ENCODE data around the gene MYOM1. TPM values are rescaled to one million over a fixed set of nuclear protein-coding genes. Genes with fewer than 3 reads are reported as not detected.

Gene MYOM1
- total RNA-seq, 1 donor from 2014 or later = 0.57 TPM

- H3K9ac ChIP-seq (ENCODE audit: low read length) = no peak overlapping the region
- FAIRE-seq (no peak), DNase-seq (ENCODE audit: low read depth) (no peak)
- H3K4me1 ChIP-seq (ENCODE audit: insufficient read depth, low read length) = no peaks in the 10 kb centered on the region
- no peaks in the 10 kb centered on the region for H3K27me3 ChIP-seq (ENCODE audit: insufficient read depth, low read length)
- no peaks in the 10 kb centered on the region for H3K79me2 ChIP-seq (ENCODE audit: insufficient read depth, low read length)
- H3K4me2 ChIP-seq (ENCODE audit: low read length) = no peak overlapping the region
- Mint-ChIP-seq H3K27me3 (ENCODE audit: low read depth, unreplicated experiment) (peaks cover 2% of the 10 kb centered on the region), H3K4me1 (ENCODE audit: low read depth, unreplicated experiment) (no peaks in the 10 kb centered on the region), H3K9me3 (ENCODE audit: unreplicated experiment) (peaks cover 3% of the 10 kb centered on the region), H3K27ac (ENCODE audit: unreplicated experiment) (no peak overlapping the region), H3K4me3 (ENCODE audit: unreplicated experiment) (no peak overlapping the region), H3K36me3 (ENCODE audit: low read depth, unreplicated experiment) (peaks cover 2% of the 10 kb centered on the region)
- H4K20me1 ChIP-seq (ENCODE audit: insufficient read depth, low read length) = no peaks in the 10 kb centered on the region
- TF ChIP-seq EZH2 (IDR thresholded peaks at IDR 0.05; ENCODE audit: insufficient read depth, low read length) (no peak), CTCF (IDR thresholded peaks at IDR 0.05; ENCODE audit: insufficient read depth, low read depth, low read length) (no peak)
- no peaks in the 10 kb centered on the region for H3K36me3 ChIP-seq (ENCODE audit: insufficient read depth, low read length)
- H2AFZ ChIP-seq (ENCODE audit: low read depth, low read length) = no peak overlapping the region
- no peak overlapping the region for H3K4me3 ChIP-seq (ENCODE audit: insufficient read depth, low read depth, low read length)
- H3K27ac ChIP-seq (ENCODE audit: low read depth, low read length) = no peak overlapping the region
- H3K9me3 ChIP-seq (ENCODE audit: insufficient read depth, low read depth, low read length) = no peaks in the 10 kb centered on the region
These were observed 99.4 kb downstream of the MYOM1 start for GRCh38 chr18:3120356-3120755.

GRCh38 chr18:3119401-3120341 is 100.1 kb downstream of the MYOM1 start:
- H3K27ac ChIP-seq (ENCODE audit: low read depth, low read length) = no peak overlapping the region
- no peak overlapping the region for H3K4me2 ChIP-seq (ENCODE audit: low read length)
- DNase-seq (ENCODE audit: low read depth) (no peak), FAIRE-seq (no peak)
- no peaks in the 10 kb centered on the region for H3K27me3 ChIP-seq (ENCODE audit: insufficient read depth, low read length)
- no peaks in the 10 kb centered on the region for H3K4me1 ChIP-seq (ENCODE audit: insufficient read depth, low read length)
- H3K36me3 ChIP-seq (ENCODE audit: insufficient read depth, low read length) = no peaks in the 10 kb centered on the region
- TF ChIP-seq CTCF (IDR thresholded peaks at IDR 0.05; ENCODE audit: insufficient read depth, low read depth, low read length) (no peak), EZH2 (IDR thresholded peaks at IDR 0.05; ENCODE audit: insufficient read depth, low read length) (no peak)
- H3K27ac Mint-ChIP-seq (ENCODE audit: unreplicated experiment) = no peak overlapping the region
- H3K4me3 ChIP-seq (ENCODE audit: insufficient read depth, low read depth, low read length) = no peak overlapping the region
- no peaks in the 10 kb centered on the region for H3K9me3 Mint-ChIP-seq (ENCODE audit: unreplicated experiment)
- no peak overlapping the region for H2AFZ ChIP-seq (ENCODE audit: low read depth, low read length)
- no peaks in the 10 kb centered on the region for H3K4me1 Mint-ChIP-seq (ENCODE audit: low read depth, unreplicated experiment)
- no peak overlapping the region for H3K4me3 Mint-ChIP-seq (ENCODE audit: unreplicated experiment)
- no peaks in the 10 kb centered on the region for H3K79me2 ChIP-seq (ENCODE audit: insufficient read depth, low read length)
- H3K9ac ChIP-seq (ENCODE audit: low read length) = no peak overlapping the region
- peaks cover 6% of the 10 kb centered on the region for H3K27me3 Mint-ChIP-seq (ENCODE audit: low read depth, unreplicated experiment)
- H3K9me3 ChIP-seq (ENCODE audit: insufficient read depth, low read depth, low read length) = no peaks in the 10 kb centered on the region
- H3K36me3 Mint-ChIP-seq (ENCODE audit: low read depth, unreplicated experiment) = peaks cover 2% of the 10 kb centered on the region
- H4K20me1 ChIP-seq (ENCODE audit: insufficient read depth, low read length) = no peaks in the 10 kb centered on the region

Measured in astrocyte (in vitro differentiated cells and primary cell).